ENCODE measurements around the gene TACC2.
"Not testable (repeated sequence)": the region's sequence is repeated elsewhere in the genome, so short reads cannot be mapped to it uniquely, and the experiment has no call there.

The TACC2 gene

GRCh38 chr10:122089311-122090017 is 100.5 kb downstream of the TACC2 start:
- no peak for DNase-seq (ENCODE audit: low spot score)

GRCh38 chr10:122091722-122092121 is 102.8 kb downstream of the TACC2 start:
- no peak for DNase-seq (ENCODE audit: low spot score)

DNA sequence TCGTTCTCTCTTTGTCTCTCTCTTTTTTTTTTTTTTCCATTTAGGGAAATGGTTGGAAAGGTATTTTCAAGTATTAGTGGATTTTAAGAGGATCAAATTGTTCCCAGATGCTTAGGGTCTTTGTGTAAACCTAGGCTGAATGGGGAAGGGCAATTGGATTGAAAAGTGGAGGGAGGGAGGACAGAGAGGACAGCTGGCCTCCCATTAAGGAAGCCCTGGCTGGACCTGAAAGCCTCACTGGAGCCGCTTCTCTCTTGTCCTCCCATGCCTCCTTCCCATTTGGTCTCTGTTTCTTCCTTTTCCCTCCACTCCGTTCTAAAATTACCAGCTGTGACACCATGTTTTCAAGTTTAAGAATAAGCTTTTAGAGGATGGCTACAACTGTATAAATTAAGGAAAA is 104.1 kb downstream of the TACC2 start:
- no peak for DNase-seq (ENCODE audit: low spot score)

DNA sequence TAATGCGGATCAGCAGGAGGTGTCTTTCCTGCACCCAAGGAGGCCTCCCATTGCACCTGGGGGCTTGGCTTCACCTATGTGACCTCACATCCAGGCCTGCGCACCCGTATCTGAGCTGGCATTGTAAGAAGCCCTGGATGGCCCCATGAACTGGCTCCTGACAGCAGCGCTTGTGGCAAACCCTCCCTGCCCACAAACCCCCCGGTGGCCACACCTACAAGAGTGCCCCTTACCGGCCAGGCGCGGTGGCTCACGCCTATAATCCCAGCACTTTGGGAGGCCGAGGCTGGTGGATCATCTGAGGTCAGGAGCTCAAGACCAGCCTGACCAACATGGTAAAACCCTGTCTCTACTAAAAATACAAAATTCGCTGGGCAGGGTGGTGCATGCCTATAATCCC is 107.2 kb downstream of the TACC2 start:
- DNase-seq (ENCODE audit: low spot score) = not testable (repeated sequence)

- DNase-seq (ENCODE audit: low spot score) = no peak
These were observed 107.7 kb downstream of the TACC2 start for GRCh38 chr10:122096705-122097104.

- no peak for DNase-seq (ENCODE audit: low spot score)
These were observed 109.0 kb downstream of the TACC2 start for GRCh38 chr10:122097935-122098334.

DNA sequence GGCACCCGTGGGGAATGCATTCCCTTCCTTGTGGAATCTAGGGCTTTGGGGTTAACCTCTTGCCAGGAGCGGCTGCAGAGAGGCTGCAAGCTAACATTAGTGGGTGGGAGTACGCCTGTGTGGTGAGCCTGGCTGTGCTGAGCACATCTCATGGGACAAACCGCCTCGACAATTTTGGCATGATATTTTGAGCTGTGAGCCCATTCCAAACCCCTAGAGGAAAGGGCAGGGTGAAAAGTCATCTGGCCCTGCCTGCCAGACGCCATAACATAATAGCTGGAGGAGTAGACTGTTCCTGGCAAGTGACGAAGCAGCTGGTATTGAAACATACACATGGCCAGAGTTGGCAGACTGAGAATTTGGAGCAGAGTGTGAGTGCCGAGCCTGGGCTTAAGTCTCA is 110.0 kb downstream of the TACC2 start:
- no peak for DNase-seq (ENCODE audit: low spot score)

DNA sequence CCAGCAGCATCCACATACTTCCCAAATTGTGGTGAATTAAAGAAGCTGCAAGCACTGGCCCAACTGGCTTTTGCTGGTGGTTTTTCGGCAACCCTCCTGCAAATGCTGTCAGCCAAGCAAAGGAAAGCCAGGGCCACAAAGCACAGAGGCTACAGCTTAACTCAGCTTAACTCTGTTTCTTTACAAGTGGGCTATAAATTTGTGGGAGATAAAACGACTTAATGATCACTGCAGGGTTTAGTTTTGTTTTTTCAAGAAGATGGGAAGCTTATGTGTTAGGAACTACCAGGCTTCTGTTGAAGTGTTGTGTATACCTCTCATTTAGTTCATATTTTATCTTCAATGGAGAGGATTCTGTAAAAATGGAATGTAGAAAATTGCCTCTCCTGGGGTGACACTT is 110.6 kb downstream of the TACC2 start:
- DNase-seq (ENCODE audit: low spot score) = no peak

GRCh38 chr10:122102146-122102868 is 113.3 kb downstream of the TACC2 start:
- DNase-seq (ENCODE audit: low spot score) = no peak

GRCh38 chr10:122102869-122103525 is 114.0 kb downstream of the TACC2 start:
- no peak for DNase-seq (ENCODE audit: low spot score)

DNA sequence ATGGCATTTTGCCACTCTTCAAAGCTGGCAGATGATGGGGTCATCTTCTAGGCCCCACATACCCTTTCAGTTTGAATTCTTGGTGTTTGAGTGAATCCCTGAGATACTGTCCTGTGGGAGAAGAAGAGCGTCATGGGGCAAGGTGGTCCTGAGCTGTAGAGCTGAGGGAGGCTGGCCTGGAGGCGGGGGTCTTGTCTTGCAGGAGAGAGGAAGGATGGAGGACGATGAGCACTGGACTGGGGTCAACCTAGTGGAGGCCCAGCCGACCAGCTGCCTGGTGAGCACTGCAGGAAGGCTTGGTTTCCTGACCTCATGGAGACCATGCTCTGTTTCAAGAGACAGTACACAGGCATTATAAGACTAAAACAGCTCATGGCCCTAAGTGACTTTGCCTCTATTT is 114.6 kb downstream of the TACC2 start:
- no peak for DNase-seq (ENCODE audit: low spot score)

DNA sequence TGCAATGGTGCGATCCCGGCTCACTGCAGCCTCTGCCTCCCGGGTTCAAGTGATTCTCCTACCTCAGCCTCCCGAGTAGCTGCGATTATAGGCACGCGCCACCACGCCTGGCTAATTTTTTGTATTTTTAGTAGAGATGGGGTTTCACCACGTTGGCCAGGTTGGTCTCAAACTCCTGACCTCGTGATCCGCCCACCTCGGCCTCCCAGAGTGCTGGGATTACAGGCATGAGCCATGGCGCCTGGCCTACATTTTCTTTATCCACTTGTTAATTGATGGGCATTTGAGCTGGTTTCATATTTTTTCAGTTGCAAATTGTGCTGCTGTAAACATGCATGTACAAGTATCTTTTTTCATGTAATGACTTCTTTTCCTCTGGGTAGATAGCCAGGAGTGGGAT is 119.8 kb downstream of the TACC2 start:
- not testable (repeated sequence) for DNase-seq (ENCODE audit: low spot score)

DNA sequence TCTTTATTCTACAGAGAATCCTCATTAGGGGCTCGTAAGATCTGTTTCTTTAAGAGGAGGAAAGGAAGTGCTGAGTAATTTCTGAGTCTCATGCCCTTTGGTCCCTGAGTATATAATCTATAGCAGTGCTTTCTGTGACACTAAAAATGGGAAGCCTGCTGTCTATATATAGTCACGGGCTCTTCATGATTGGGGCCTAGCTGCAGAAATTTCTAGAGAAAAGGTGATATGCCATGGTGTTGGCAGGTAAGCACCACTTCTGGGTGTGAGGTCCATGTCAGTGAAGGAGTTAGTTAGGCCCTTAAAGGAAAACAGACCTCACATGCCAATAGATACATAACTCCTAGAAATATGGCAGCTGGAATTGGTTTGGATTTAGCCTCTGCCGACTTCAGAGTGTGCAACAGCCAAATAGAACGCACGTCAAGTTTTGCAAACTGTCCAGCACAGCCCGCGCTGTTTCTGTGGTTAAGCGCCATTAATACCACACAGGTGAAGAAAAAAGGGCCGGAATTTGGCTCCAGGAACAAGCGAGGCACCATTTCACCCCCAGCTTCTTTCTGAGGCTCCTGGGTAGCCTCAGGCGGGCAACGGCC is 123.2 kb downstream of the TACC2 start:
- DNase-seq (ENCODE audit: low spot score) = no peak

- peak; percentile 21 for DNase-seq (ENCODE audit: low spot score)
These were observed 123.7 kb downstream of the TACC2 start for GRCh38 chr10:122112625-122113160.

DNA sequence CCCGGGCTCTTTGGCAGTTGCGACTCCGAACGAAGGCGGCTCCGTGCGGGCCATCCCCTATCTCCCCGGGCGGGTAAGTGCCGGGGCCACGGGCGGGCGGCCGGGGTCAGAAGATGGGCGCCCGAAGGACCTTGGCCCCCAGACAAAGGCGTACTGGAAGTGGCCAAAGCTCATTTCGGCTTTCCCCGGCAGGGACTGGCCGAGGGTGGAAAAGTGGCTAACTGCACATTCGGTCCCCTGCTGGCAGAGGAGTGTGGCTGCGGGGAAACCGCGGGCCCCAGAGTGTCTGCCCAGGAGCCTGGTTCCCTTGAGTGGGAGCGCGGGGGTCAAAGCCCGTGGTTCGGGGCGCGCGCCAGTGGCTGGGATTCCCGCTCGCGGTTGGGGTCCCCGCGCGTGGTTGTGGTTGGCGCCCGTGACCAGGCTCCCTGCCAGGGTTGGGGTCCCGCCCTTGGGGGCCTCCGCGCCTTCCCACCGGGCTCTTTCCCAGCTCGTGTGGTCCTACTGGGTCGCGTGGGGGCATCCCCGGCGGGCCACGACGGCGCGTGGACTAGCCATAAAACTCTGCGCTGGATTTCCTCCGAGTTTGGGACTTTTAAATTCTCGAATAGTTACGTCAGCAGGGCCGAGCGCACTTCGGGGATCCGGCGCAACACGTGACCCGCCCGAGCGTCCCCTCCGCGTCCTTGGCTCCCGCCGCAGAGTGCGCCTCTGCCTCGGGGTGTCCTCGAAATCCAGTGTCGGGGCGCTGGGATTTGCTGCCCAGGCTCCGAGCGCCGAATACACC is 124.4 kb downstream of the TACC2 start:
- peak; percentile 11 for DNase-seq (ENCODE audit: low spot score)

DNA sequence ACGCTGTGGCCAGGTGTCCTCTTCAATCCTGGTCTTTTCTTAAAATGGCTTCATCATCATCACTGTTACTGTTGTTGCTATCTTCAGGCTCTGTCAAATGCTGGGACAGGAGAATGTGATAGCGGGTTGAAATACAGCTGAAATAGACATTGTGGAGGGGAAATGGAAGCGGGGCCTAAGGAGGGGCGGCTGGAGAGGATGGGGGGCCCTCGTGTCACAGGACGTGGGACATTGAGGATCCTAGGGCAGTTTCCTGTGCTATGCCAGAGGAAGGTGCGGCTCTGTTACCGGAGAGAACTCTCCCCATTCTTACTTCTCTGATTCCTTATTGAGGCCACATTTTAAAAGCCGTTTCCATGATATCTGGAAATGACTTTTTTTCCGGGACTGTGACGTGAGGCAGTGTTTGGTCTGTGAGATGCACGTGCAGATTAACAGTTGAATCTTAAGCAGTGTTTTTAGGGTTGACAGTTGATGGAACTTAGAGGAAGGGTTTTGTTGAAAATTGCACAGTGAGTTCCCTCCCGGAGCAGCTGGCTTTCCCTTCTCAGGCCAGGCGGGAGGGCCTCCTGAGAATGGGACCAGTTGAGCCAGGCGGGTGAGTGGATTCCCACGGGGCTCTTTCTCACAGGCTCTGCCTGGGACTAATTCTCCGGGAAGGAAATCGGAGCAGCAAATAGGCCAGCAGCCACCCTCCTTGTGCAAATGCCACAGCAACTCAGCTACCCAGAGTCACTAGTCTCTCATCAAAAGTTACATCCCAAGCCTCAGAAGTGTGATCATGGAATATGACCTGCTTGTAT is 125.2 kb downstream of the TACC2 start:
- DNase-seq (ENCODE audit: low spot score) = no peak

- no peak for DNase-seq (ENCODE audit: low spot score)
These were observed 126.9 kb downstream of the TACC2 start for GRCh38 chr10:122115874-122116273.

DNA sequence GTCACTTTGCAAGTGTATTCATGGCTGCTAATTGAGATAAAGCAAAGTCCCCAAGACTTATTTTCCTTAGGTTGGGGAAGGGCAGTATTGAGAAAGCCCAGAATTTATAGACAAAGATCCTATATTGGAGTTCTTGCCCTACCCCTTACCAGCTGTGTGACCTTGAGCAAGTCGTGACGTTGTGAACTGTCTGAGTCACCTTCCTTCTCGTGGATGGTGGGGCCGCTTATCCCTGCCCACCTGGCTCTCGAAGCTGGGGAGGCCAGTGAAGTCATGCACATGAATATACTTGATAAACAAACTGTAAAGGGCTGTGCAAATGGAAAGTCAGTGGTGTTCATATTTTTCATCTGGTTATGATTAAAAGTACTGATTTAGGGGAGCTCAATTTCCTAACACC is 127.4 kb downstream of the TACC2 start:
- no peak for DNase-seq (ENCODE audit: low spot score)

GRCh38 chr10:122117475-122117874 is 128.5 kb downstream of the TACC2 start:
- no peak for DNase-seq (ENCODE audit: low spot score)

DNA sequence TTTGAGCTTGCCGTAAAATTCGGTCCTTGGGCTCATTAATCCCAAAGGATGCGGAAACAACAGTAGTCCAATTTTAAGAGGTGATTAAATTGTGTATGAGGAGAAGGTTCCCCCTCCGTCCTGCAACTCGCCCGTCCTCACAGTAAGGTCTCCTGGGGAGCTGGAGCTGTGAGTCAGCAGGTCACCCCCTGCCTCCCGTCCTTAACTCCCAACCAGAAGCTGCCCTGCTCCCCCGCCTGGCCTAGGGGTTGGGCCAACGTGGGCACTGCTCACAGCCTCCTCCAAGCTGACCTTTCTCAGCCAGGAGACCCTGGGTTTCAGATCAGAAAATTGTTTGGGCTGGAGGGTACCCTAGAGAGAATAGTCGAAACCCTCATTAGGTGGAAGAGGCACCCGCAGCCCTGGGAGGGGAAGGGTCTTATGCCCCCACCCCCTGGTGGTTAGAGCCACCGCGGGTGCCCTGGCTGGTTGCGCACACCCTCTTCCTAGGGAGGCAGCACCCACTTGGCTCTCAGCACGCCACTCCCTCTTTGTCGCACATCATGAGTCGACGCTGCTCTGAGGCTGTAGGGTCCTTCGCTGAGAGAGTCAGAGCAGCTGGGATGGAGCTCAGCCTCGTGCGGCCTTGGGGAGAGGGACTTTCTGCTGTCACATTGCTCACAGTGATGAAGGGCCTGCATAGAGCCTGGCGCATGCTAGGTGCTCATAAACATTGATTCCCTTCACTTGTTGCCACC is 131.2 kb downstream of the TACC2 start:
- no peak for DNase-seq (ENCODE audit: low spot score)
